Peyer's patch (tissue), 4 donors: ENCODE data around the gene LDLRAD3.

Experiments
- POLR2A ChIP-seq, 2 donors: fragments of 450-650 bp; IDR thresholded peaks; one replicate each; pipeline ENCODE4 v1.5.1; 2017; ENCODE audit warnings: antibody characterized with exemption in 2 of 2, mild to moderate bottlenecking in 2 of 2, moderate library complexity in 2 of 2
- TF ChIP-seq, protein P1 (sequence below), 6 experiments: fragments of 450-650 bp in 4 of 6; fragments of 200-600 bp in 2 of 6; sonication (generic) in 1 of 6; IDR thresholded peaks; one replicate each; pipeline ENCODE4 v1.5.1; 2017 to 2019; ENCODE audit warnings: antibody characterized with exemption in 6 of 6, mild to moderate bottlenecking in 3 of 6, moderate library complexity in 1 of 6

DNA sequence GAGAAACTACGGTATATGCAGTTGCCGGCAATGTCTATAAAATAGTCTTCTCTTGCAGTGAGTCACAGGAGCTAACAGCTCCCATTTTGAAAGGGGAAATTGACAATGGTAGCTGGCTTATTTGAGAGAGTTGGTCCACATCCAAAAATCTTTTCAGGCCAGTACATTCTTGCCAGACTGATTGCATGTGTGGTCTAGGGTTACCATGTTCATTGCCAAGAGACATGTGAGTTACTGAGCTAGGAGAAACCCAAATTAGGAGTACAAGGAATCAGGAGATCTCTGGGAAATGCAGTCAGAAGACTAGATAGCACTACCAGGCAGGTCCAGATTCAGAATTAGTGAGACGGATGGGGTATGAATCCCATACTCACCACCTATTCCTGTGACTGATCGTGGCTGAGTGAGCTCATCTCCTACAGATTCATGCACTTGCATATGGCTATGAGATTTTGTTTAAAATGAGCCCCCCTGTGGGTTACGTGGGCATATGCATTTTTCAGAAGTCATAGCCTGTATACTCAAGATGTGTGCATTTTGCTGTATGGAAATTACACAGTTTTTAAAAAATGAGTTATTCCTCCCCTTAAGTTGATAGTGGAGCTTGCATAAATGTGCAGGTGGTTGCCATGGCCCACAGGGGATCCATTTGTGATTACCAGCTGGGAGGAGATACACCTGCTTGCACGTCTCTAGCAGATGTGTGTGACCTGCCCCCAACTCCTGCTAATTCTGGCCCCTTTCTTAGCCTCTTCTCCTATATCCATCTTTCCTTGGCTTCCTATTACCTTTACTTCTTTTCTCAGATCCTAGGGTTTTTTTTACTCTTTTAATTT lies 242.7 kb downstream of the LDLRAD3 start:
- TF ChIP-seq, protein P1, sequence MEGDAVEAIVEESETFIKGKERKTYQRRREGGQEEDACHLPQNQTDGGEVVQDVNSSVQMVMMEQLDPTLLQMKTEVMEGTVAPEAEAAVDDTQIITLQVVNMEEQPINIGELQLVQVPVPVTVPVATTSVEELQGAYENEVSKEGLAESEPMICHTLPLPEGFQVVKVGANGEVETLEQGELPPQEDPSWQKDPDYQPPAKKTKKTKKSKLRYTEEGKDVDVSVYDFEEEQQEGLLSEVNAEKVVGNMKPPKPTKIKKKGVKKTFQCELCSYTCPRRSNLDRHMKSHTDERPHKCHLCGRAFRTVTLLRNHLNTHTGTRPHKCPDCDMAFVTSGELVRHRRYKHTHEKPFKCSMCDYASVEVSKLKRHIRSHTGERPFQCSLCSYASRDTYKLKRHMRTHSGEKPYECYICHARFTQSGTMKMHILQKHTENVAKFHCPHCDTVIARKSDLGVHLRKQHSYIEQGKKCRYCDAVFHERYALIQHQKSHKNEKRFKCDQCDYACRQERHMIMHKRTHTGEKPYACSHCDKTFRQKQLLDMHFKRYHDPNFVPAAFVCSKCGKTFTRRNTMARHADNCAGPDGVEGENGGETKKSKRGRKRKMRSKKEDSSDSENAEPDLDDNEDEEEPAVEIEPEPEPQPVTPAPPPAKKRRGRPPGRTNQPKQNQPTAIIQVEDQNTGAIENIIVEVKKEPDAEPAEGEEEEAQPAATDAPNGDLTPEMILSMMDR (IDR thresholded peaks at IDR 0.05) = no peak
- TF ChIP-seq POLR2A (IDR thresholded peaks at IDR 0.05) = no peak
